VCaP (cell line): ENCODE results near the gene UGT1A6.

Experiments
- H3K27ac ChIP-seq: fragments of 450-650 bp; 2 replicates; pipeline ENCODE4 v1.5.1; 2017
- CTCF ChIP-seq: fragments of 450-650 bp; conservative IDR thresholded peaks from 2 replicates; pipeline ENCODE4 v1.5.1; 2017; ENCODE audit warnings: mild to moderate bottlenecking, moderate library complexity

The UGT1A6 gene

GRCh38 chr2:233778030-233778429 lies 85.3 kb downstream of the UGT1A6 start, which contains the start of gene MROH2A:
TSS of gene MROH2A (plus strand) at chr2:233778330. CDS start at chr2:233779359, 1,029 bp downstream.
- TF ChIP-seq CTCF, result no peak
- H3K27ac ChIP-seq, result no peak within 1 kb of the TSS

- H3K27ac ChIP-seq, result no peak overlapping the region
- TF ChIP-seq CTCF, result no peak
These were observed 87.0 kb downstream of the UGT1A6 start for GRCh38 chr2:233779722-233780121.

- TF ChIP-seq CTCF, result no peak
- H3K27ac ChIP-seq, result no peak overlapping the region
These were observed 88.1 kb downstream of the UGT1A6 start for GRCh38 chr2:233780771-233781170.

- H3K27ac ChIP-seq, result no peak overlapping the region
- TF ChIP-seq CTCF, result no peak
These were observed 96.9 kb downstream of the UGT1A6 start for GRCh38 chr2:233789554-233789953.

- no peak for TF ChIP-seq CTCF
- no peak overlapping the region for H3K27ac ChIP-seq
These were observed 98.6 kb downstream of the UGT1A6 start for GRCh38 chr2:233791151-233791882.

GRCh38 chr2:233791883-233792329 lies 99.2 kb downstream of the UGT1A6 start:
- TF ChIP-seq CTCF, result no peak
- no peak overlapping the region for H3K27ac ChIP-seq

- no peak overlapping the region for H3K27ac ChIP-seq
- TF ChIP-seq CTCF, result no peak
These were observed 100.0 kb downstream of the UGT1A6 start for GRCh38 chr2:233792720-233793119.
